Neuronal stem cell (in vitro differentiated cells): ENCODE measurements around the gene FAM124A.

Experiments used
- DNase-seq: peaks from one replicate; pipeline ENCODE4 v3.0.0-alpha.2; 2013; ENCODE audit warnings: low spot score
- H2AFZ ChIP-seq: one replicate; pipeline ENCODE4 v1.6.1; 2013; ENCODE audit warnings: mild to moderate bottlenecking, low read length, inconsistent platforms
- H2AK5ac ChIP-seq: 2 replicates; pipeline ENCODE4 v1.6.1; 2013; ENCODE audit warnings: low read depth, mild to moderate bottlenecking, inconsistent platforms, low read length, moderate library complexity, mixed read lengths
- H2BK120ac ChIP-seq: 2 replicates; pipeline ENCODE4 v1.6.1; 2013; ENCODE audit warnings: low read depth, mild to moderate bottlenecking, inconsistent platforms, low read length, moderate library complexity, mixed read lengths
- H2BK12ac ChIP-seq: one replicate; pipeline ENCODE4 v1.6.1; 2013; ENCODE audit warnings: low read length, inconsistent platforms
- H2BK15ac ChIP-seq: 2 replicates; pipeline ENCODE4 v1.6.1; 2013; ENCODE audit warnings: mild to moderate bottlenecking, low read length, inconsistent platforms, mixed read lengths
- H2BK5ac ChIP-seq: one replicate; pipeline ENCODE4 v1.6.1; 2013; ENCODE audit warnings: inconsistent platforms, mild to moderate bottlenecking, low read length, moderate library complexity
- H3K14ac ChIP-seq: one replicate; pipeline ENCODE4 v1.6.1; 2013; ENCODE audit warnings: low read length, inconsistent platforms
- H3K18ac ChIP-seq: 2 replicates; pipeline ENCODE4 v1.6.1; 2013; ENCODE audit warnings: low read length, inconsistent platforms
- H3K23ac ChIP-seq: 2 replicates; pipeline ENCODE4 v1.6.1; 2013; ENCODE audit warnings: low read depth, mild to moderate bottlenecking, mixed read lengths, low read length, inconsistent platforms; ENCODE audit not compliant: poor library complexity
- H3K27ac ChIP-seq: replicated peaks from 3 replicates; pipeline ENCODE4 v1.5.1; 2013; ENCODE audit warnings: low read length, inconsistent platforms
- H3K27me3 ChIP-seq, 3 experiments: 2 replicates each; pipeline ENCODE4 v1.6.1; 2013; ENCODE audit warnings: low read length in 3 of 3, mild to moderate bottlenecking in 2 of 3, inconsistent platforms in 1 of 3, low read depth in 1 of 3, mixed read lengths in 1 of 3, moderate library complexity in 1 of 3; ENCODE audit not compliant: control insufficient read depth in 3 of 3, insufficient read depth in 3 of 3
- H3K36me3 ChIP-seq, 2 donors: replicated peaks in 1 of 2; 2 replicates each; pipeline ENCODE4 v1.6.1; 2013; ENCODE audit warnings: low read length in 2 of 2; ENCODE audit not compliant: control insufficient read depth in 2 of 2, insufficient read depth in 2 of 2
- H3K4ac ChIP-seq: 2 replicates; pipeline ENCODE4 v1.6.1; 2013; ENCODE audit warnings: inconsistent platforms, mild to moderate bottlenecking, low read length, moderate library complexity
- H3K4me1 ChIP-seq, 2 donors: 1 replicate in 1 of 2; 2 replicates in 1 of 2; pipeline ENCODE4 v1.6.1; 2013; ENCODE audit warnings: low read length in 2 of 2, low read depth in 1 of 2; ENCODE audit not compliant: control insufficient read depth in 2 of 2, insufficient read depth in 1 of 2
- H3K4me2 ChIP-seq: one replicate; pipeline ENCODE4 v1.6.1; 2013; ENCODE audit warnings: mild to moderate bottlenecking, low read length, inconsistent platforms; ENCODE audit not compliant: insufficient read depth, poor library complexity, severe bottlenecking
- H3K4me3 ChIP-seq, 2 donors: 2 replicates each; pipeline ENCODE4 v1.5.1; 2013; ENCODE audit warnings: low read length in 2 of 2, mild to moderate bottlenecking in 2 of 2, inconsistent platforms in 1 of 2, moderate library complexity in 1 of 2
- H3K79me1 ChIP-seq: one replicate; pipeline ENCODE4 v1.6.1; 2013; ENCODE audit warnings: low read depth, mild to moderate bottlenecking, inconsistent platforms, low read length, moderate library complexity
- H3K9ac ChIP-seq: one replicate; pipeline ENCODE4 v1.6.1; 2013; ENCODE audit warnings: mild to moderate bottlenecking, low read depth, low read length, inconsistent platforms; ENCODE audit not compliant: poor library complexity
- H3K9me3 ChIP-seq, 2 donors: replicated peaks in 1 of 2; 2 replicates each; pipeline versions ENCODE3 to v1.6.1; 2013; ENCODE audit warnings: low read length in 2 of 2, mild to moderate bottlenecking in 2 of 2, inconsistent platforms in 1 of 2, low read depth in 1 of 2, mixed read lengths in 1 of 2, moderate library complexity in 1 of 2; ENCODE audit not compliant: control insufficient read depth in 2 of 2, insufficient read depth in 1 of 2
- H4K8ac ChIP-seq: one replicate; pipeline ENCODE4 v1.6.1; 2013; ENCODE audit warnings: low read depth, mild to moderate bottlenecking, inconsistent platforms, low read length, moderate library complexity
- H4K91ac ChIP-seq: one replicate; pipeline ENCODE4 v1.6.1; 2013; ENCODE audit warnings: low read length, low read depth, mild to moderate bottlenecking, inconsistent platforms; ENCODE audit not compliant: poor library complexity
- WGBS, 2 donors: extraction: QIAGEN DNeasy Blood & Tissue Kit; methylation state at CpG; one replicate each; pipeline ENCODE4 v1.1.7; 2013; ENCODE audit warnings: missing lambda C conversion rate in 2 of 2, mixed read lengths in 1 of 2; ENCODE audit not compliant: insufficient read length in 2 of 2, insufficient replicate concordance in 1 of 2; ENCODE audit errors: extremely low coverage in 2 of 2; 5-methylcytosine and 5-hydroxymethylcytosine counted together

The FAM124A gene

DNA sequence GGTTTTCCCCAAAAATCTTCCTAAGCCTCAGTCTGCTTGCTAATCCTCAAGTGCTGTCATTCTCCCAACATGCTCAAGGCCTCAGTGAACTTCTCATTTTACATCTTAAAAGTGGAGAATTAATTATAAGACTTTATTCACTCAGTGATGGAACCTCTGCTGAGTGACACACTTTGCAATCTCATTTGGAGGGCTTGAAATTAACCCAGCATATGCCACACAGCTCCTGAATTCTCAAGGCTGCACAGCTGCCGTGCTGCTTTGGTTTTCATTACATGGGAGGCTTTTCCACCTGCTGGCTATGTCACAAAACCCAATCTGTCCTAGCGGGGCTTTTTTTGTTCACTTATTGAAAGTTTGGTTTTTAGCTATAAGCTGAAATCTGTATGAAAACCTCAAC lies 89.0 kb downstream of the FAM124A start:
- Histone ChIP-seq H4K91ac (no peak overlapping the region), H3K4me1 (peaks cover 0 to 10% of the 10 kb centered on the region in 2 donors), H2BK12ac (no peak overlapping the region), H4K8ac (no peak overlapping the region), H2AFZ (no peak overlapping the region), H3K36me3 (no peaks in the 10 kb centered on the region), H3K14ac (no peak overlapping the region), H3K27ac (peak overlapping the region; percentile 88), H2AK5ac (no peak overlapping the region), H3K18ac (no peak overlapping the region), H3K9ac (no peak overlapping the region), H3K4me2 (no peak overlapping the region), H2BK15ac (no peak overlapping the region), H3K27me3 (no peaks in the 10 kb centered on the region), H2BK5ac (no peak overlapping the region), H3K4me3 (no peak overlapping the region), H2BK120ac (no peak overlapping the region), H3K79me1 (no peaks in the 10 kb centered on the region), H3K23ac (no peak overlapping the region), H3K9me3 (no peaks in the 10 kb centered on the region), H3K4ac (no peak overlapping the region)
- WGBS, 2 donors, result no CpG with 5 or more reads among the region's 2 CpGs
- no peak for DNase-seq

DNA sequence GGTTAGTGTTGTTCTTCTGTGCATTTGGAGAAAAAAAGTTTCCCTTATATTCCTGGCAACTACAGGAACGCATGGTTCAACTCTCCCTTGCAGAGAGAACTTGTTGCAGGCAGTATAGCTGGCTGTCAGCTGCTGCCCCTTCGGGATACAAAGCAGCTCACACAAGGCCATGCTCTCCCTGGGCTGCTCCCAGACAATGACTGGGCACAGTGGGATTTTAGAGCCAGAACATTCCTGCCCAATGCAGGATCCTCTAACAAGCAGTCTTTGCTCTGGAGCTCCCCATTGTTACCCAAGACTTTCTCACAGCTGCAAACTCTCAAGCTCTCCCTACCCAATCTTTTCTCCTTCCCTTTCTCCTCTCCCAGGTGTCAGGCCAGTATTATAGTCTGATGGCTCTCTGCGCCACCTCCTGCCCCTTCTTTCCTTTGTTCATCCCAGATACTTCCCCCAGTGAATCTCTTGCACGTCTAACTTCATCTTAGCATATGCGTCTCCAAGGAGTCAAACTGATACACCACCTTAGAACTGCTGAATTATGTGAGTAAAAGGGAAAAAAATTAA lies 89.8 kb downstream of the FAM124A start:
- Histone ChIP-seq H3K14ac (no peak overlapping the region), H3K79me1 (no peaks in the 10 kb centered on the region), H3K23ac (no peak overlapping the region), H4K91ac (no peak overlapping the region), H4K8ac (no peak overlapping the region), H3K4ac (no peak overlapping the region), H3K9ac (no peak overlapping the region), H3K27ac (peak overlapping the region; percentile 67), H2BK12ac (no peak overlapping the region), H2BK15ac (no peak overlapping the region), H3K4me2 (no peak overlapping the region), H3K4me1 (peaks cover 0 to 10% of the 10 kb centered on the region in 2 donors), H2BK120ac (no peak overlapping the region), H3K18ac (no peak overlapping the region), H3K36me3 (no peaks in the 10 kb centered on the region), H3K27me3 (no peaks in the 10 kb centered on the region), H2AFZ (peak overlapping the region; percentile 61), H3K4me3 (no peak overlapping the region), H2BK5ac (no peak overlapping the region), H2AK5ac (no peak overlapping the region), H3K9me3 (no peaks in the 10 kb centered on the region)
- no CpG with 5 or more reads among the region's 5 CpGs for WGBS, 2 donors
- DNase-seq, result no peak

DNA sequence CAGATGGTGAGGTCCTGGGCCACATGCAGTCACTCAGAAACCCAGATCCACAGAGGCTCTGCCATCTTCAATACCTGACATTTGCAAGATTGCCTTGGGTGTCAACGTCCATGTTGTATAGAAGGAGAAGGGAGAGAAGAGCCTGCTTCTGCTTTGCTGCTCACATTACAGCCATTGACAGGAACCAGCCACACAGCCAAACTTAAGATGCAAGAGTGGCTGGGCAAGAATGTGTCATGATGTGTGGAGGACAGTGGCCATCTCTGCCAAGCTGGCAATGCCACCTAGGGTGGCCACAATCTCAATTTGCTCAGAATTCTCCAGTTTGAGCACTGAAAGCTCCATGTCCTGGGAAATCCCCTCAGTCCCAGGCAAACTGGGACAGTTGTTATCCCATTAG lies 91.4 kb downstream of the FAM124A start:
- no peak overlapping the region for H3K4me2 ChIP-seq
- no peaks in the 10 kb centered on the region for H3K36me3 ChIP-seq
- no peak overlapping the region for H3K23ac ChIP-seq
- DNase-seq, result no peak
- WGBS, 2 donors, result no CpG with 5 or more reads among the region's 1 CpG
- H3K79me1 ChIP-seq, result no peaks in the 10 kb centered on the region
- H3K14ac ChIP-seq, result no peak overlapping the region
- H3K27me3 ChIP-seq, result no peaks in the 10 kb centered on the region
- H3K4me1 ChIP-seq, result peaks cover 0 to 8% of the 10 kb centered on the region in 2 donors
- H3K27ac ChIP-seq, result no peak overlapping the region
- no peak overlapping the region for H2BK120ac ChIP-seq
- H2BK5ac ChIP-seq, result no peak overlapping the region
- H3K9me3 ChIP-seq, result no peaks in the 10 kb centered on the region
- H2AFZ ChIP-seq, result no peak overlapping the region
- no peak overlapping the region for H3K4me3 ChIP-seq
- no peak overlapping the region for H4K91ac ChIP-seq
- H3K4ac ChIP-seq, result no peak overlapping the region
- no peak overlapping the region for H4K8ac ChIP-seq
- H2BK15ac ChIP-seq, result no peak overlapping the region
- H3K9ac ChIP-seq, result no peak overlapping the region
- H2AK5ac ChIP-seq, result no peak overlapping the region
- no peak overlapping the region for H3K18ac ChIP-seq
- H2BK12ac ChIP-seq, result no peak overlapping the region

DNA sequence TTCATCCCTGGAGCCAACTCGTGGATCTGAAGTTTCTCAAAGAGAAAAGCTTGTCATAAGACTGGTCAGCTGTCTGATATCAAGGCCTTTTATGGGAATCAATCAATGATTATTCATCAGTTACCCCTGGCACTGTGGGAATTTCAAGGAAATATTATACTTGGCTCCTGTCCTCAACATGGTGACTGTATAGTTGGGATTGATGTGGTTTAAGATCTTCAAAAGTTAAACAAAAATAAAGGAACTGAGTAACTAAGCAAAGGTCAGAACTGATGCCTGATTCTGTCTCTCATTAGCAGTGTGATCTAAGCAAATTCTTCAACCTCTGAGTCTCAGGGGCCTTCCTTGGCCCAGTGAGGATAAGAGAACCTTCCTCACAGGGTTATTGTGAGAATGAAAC lies 95.1 kb downstream of the FAM124A start:
- Histone ChIP-seq H3K23ac (no peak overlapping the region), H2BK12ac (no peak overlapping the region), H3K27me3 (peaks cover 0 to 3% (median 0%) of the 10 kb centered on the region in 3 experiments), H3K9me3 (no peaks in the 10 kb centered on the region), H3K14ac (no peak overlapping the region), H3K36me3 (no peaks in the 10 kb centered on the region), H3K4me3 (no peak overlapping the region), H4K8ac (no peak overlapping the region), H4K91ac (no peak overlapping the region), H3K4me2 (no peak overlapping the region), H2AK5ac (no peak overlapping the region), H3K27ac (no peak overlapping the region), H3K18ac (no peak overlapping the region), H3K9ac (no peak overlapping the region), H3K4me1 (peaks cover 0 to 6% of the 10 kb centered on the region in 2 donors), H3K4ac (no peak overlapping the region), H2BK15ac (no peak overlapping the region), H2BK5ac (no peak overlapping the region), H2BK120ac (no peak overlapping the region), H2AFZ (no peak overlapping the region), H3K79me1 (no peaks in the 10 kb centered on the region)
- DNase-seq, result no peak
- no CpG with 5 or more reads among the region's 1 CpG for WGBS, 2 donors
